Osteoblast (primary cell): Measurements from ENCODE around the gene SLC25A44. TPM values are rescaled to one million over a fixed set of nuclear protein-coding genes. Genes with fewer than 3 reads are reported as not detected.

Source experiments
- DNase-seq: peaks from one replicate; pipeline ENCODE4 v3.0.0; 2011; ENCODE audit warnings: low spot score, mixed read lengths; ENCODE audit not compliant: insufficient read length; ENCODE audit errors: missing footprints
- H2AFZ ChIP-seq: 2 replicates; pipeline ENCODE4 v1.6.0; 2011; ENCODE audit warnings: mild to moderate bottlenecking, low read length
- H3K27ac ChIP-seq: 2 replicates; pipeline ENCODE4 v1.5.1; 2011; ENCODE audit warnings: mild to moderate bottlenecking, low read depth, low read length, moderate library complexity
- H3K27me3 ChIP-seq: 2 replicates; pipeline ENCODE4 v1.6.0; 2012; ENCODE audit warnings: mild to moderate bottlenecking, control low read depth, inconsistent platforms, low read length, moderate library complexity; ENCODE audit not compliant: insufficient read depth
- H3K36me3 ChIP-seq: 2 replicates; pipeline ENCODE4 v1.5.1; 2011; ENCODE audit warnings: mild to moderate bottlenecking, low read length, control low read depth, moderate library complexity; ENCODE audit not compliant: insufficient read depth
- H3K4me1 ChIP-seq: 2 replicates; pipeline ENCODE4 v1.5.1; 2011; ENCODE audit warnings: mild to moderate bottlenecking, low read length, control low read depth, moderate library complexity; ENCODE audit not compliant: insufficient read depth
- H3K4me2 ChIP-seq: 2 replicates; pipeline ENCODE4 v1.6.0; 2011; ENCODE audit warnings: mild to moderate bottlenecking, low read length; ENCODE audit not compliant: insufficient read depth
- H3K4me3 ChIP-seq: fragments of 200-600 bp; sonication (generic); 3 replicates; pipeline ENCODE4 v1.5.1; 2012; ENCODE audit warnings: mild to moderate bottlenecking, low read length, inconsistent platforms; ENCODE audit not compliant: insufficient read depth
- H3K79me2 ChIP-seq: 2 replicates; pipeline ENCODE4 v1.6.0; 2012; ENCODE audit warnings: mild to moderate bottlenecking, low read length, control low read depth, inconsistent platforms; ENCODE audit not compliant: insufficient read depth
- H3K9me3 ChIP-seq: 2 replicates; pipeline ENCODE4 v1.5.1; 2011; ENCODE audit warnings: low read depth, low read length, control low read depth
- H4K20me1 ChIP-seq: 2 replicates; pipeline ENCODE4 v1.6.0; 2012; ENCODE audit warnings: mild to moderate bottlenecking, low read length, control low read depth; ENCODE audit not compliant: insufficient read depth
- CTCF ChIP-seq: IDR thresholded peaks from 2 replicates; pipeline ENCODE4 v1.5.1; 2011; ENCODE audit warnings: mild to moderate bottlenecking, low read depth, low read length, moderate library complexity; ENCODE audit errors: extremely low read depth
- total RNA-seq: library from RNA; depleted of rRNA; stranded (reverse); fragments of >200 nt; gene quantifications from 2 replicates; pipeline ENCODE4 v1.2.3, GENCODE V29; 2012

SLC25A44 gene
- total RNA-seq: 15.0 and 15.2 TPM in 2 replicates

DNA sequence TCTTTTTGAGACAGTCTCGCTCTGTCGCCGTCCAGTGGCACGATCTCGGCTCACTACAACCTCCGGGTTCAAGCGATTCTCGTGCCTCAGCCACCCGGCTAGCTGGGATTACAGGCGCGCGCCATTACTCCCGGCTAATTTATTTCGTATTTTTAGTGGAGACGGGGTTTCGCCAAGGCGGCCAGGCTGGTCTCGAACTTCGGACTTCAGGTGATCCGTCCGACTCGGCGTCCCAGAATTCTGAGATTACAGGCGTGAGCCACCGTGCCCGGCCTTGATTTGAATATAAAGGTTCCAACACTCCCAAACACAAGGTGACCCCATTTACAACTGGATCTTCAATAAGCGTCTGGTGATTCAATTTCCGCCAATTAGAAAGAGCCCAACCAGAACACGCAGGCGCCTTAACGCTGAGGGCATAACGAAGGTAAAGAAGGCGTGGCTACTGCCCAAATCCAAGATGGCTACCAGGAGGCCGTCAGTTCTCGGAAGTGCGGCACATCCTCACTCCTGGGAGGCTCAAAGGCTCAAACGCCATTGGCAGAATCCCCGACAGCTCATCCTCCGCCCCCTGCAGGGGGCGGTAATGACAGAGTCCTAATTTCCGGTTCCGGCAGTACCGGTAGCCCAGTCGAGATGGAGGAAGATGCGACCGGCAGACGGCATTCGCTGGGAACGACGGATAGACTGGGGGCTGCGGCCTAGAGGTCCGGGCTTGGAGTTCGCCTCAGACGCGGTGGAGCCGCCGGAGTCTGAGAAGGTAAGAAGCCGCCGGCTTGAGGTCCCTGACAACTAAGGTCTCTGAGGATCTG, at the start of gene SLC25A44:
SLC25A44 (plus strand) TSS at position 617 of the 812 bp plus-strand sequence. CDS start 5,744 bp downstream, outside the sequence.
- Histone ChIP-seq H3K9me3 (no peaks in the 10 kb centered on the region), H3K36me3 (peaks cover 17% of the 10 kb centered on the region), H3K27me3 (no peaks in the 10 kb centered on the region), H3K4me1 (peaks cover 13% of the 10 kb centered on the region), H3K4me3 (peak within 1 kb of the TSS; percentile 96), H3K4me2 (peak within 1 kb of the TSS; percentile 99), H4K20me1 (peaks cover 31% of the 10 kb centered on the region), H3K79me2 (peaks cover 47% of the 10 kb centered on the region), H2AFZ (peak within 1 kb of the TSS; percentile 95), H3K27ac (peak within 1 kb of the TSS; percentile 88)
- peak; percentile 96 for DNase-seq
- TF ChIP-seq CTCF: peak; percentile 41

DNA sequence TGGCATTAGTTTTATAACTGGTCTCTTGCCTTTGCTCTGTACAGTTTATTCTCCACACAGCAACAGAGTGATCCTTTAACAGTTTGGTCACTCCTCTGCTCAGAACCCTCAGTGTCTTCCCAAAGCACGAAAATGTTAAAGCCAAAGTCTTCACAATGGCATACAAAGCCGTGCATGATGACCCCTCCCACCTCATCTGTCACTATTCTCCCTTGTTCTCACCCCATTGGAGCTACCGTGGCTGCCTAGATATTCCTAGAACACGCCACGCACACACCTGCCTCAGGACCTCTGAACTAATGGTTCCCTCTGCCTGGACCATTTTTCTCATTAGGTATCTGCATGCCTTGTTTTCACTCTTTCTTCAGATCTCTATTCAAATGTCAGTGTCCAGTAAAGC, 49.2 kb upstream of the SLC25A44 start:
- peak overlapping the region; percentile 12 for H3K27ac ChIP-seq
- H4K20me1 ChIP-seq: peaks cover 19% of the 10 kb centered on the region
- peaks cover 10% of the 10 kb centered on the region for H3K27me3 ChIP-seq
- H3K4me3 ChIP-seq: no peak overlapping the region
- no peaks in the 10 kb centered on the region for H3K79me2 ChIP-seq
- peaks cover 20% of the 10 kb centered on the region for H3K36me3 ChIP-seq
- H2AFZ ChIP-seq: no peak overlapping the region
- H3K4me2 ChIP-seq: no peak overlapping the region
- DNase-seq: no peak
- TF ChIP-seq CTCF: no peak
- H3K9me3 ChIP-seq: no peaks in the 10 kb centered on the region
- peaks cover 35% of the 10 kb centered on the region for H3K4me1 ChIP-seq

DNA sequence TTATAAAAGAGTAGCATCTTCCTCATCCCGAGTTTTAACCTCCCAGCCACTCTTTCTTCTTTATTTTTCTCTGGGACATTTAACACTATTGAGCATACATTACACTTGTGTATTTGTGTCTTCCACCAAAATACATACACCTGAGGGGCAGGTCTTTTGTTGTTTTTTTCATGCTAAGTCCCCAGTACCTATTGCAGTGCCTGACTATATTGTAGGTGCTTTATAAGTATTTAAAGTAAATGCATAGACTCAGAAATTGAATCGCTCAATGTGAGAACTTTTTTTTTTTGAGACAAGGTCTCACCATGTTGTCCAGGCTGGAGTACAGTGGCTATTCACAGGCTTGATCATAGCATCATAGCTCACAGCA, 48.3 kb upstream of the SLC25A44 start:
- H2AFZ ChIP-seq: no peak overlapping the region
- TF ChIP-seq CTCF: no peak
- no peak overlapping the region for H3K4me2 ChIP-seq
- peaks cover 11% of the 10 kb centered on the region for H3K36me3 ChIP-seq
- H3K4me1 ChIP-seq: peaks cover 31% of the 10 kb centered on the region
- peak overlapping the region; percentile 21 for H3K27ac ChIP-seq
- no peaks in the 10 kb centered on the region for H3K9me3 ChIP-seq
- no peaks in the 10 kb centered on the region for H3K79me2 ChIP-seq
- H3K4me3 ChIP-seq: no peak overlapping the region
- H4K20me1 ChIP-seq: peaks cover 10% of the 10 kb centered on the region
- no peak for DNase-seq
- H3K27me3 ChIP-seq: peaks cover 11% of the 10 kb centered on the region

GRCh38 chr1:156146020-156146768, 47.7 kb upstream of the SLC25A44 start:
- Histone ChIP-seq H3K4me2 (peak overlapping the region; percentile 59), H3K27ac (peak overlapping the region; percentile 29)

More at GRCh38 chr1:156146020-156146768, 47.7 kb upstream of the SLC25A44 start:
- peak overlapping the region; percentile 18 for H3K4me3 ChIP-seq
- H2AFZ ChIP-seq: no peak overlapping the region
- H3K9me3 ChIP-seq: no peaks in the 10 kb centered on the region
- peaks cover 6% of the 10 kb centered on the region for H3K36me3 ChIP-seq
- peak; percentile 80 for TF ChIP-seq CTCF
- peaks cover 11% of the 10 kb centered on the region for H3K27me3 ChIP-seq
- H3K4me1 ChIP-seq: peaks cover 32% of the 10 kb centered on the region
- H4K20me1 ChIP-seq: peaks cover 5% of the 10 kb centered on the region
- no peaks in the 10 kb centered on the region for H3K79me2 ChIP-seq
- DNase-seq: peak; percentile 94
